HPDE6-E6E7 (cell line): ENCODE data around the gene MRPS26.
"Not testable (repeated sequence)": the region's sequence is repeated elsewhere in the genome, so short reads cannot be mapped to it uniquely, and the experiment has no call there.

Source experiments
- DNase-seq: peaks from one replicate; pipeline ENCODE4 v3.0.0; 2011; ENCODE audit warnings: missing footprints; ENCODE audit errors: extremely low spot score

Gene MRPS26

DNA sequence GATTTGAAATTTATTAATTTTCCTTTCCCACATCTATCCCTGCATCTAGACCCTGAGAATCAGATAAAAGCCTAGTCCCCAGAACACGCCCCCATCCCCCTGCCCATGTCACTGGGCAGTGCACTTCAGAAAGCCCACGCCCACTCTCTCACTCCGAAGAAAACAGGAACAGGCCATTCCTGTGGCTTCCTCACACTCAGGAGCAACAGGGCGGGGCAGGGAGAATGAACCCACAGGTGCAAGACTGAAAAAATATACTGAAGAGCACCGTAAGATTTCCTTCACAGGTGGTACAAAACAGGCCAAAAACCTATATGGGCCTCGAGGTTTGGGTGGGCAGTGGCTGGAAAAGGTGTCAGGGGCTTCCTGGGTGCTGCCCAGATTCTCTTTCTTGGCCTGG lies 29.0 kb downstream of the MRPS26 start:
- no peak for DNase-seq

DNA sequence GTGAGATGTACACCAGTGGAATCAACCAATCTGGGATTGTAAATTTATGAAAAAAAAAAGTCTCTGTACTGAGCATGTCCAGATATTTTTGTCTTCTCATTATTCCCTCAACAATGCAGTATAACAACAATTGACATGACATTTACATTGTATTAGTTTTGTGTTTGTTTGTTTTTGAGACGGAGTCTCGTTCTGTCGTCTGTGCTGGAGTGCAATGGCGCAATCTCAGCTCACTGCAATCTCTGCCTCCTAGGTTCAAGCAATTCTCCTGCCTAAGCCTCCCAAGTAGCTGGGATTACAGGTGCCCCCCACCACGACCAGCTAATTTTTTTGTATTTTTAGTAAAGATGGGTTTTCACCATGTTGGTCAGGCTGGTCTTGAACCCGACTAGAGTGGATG lies 29.5 kb downstream of the MRPS26 start:
- DNase-seq, result not testable (repeated sequence)

DNA sequence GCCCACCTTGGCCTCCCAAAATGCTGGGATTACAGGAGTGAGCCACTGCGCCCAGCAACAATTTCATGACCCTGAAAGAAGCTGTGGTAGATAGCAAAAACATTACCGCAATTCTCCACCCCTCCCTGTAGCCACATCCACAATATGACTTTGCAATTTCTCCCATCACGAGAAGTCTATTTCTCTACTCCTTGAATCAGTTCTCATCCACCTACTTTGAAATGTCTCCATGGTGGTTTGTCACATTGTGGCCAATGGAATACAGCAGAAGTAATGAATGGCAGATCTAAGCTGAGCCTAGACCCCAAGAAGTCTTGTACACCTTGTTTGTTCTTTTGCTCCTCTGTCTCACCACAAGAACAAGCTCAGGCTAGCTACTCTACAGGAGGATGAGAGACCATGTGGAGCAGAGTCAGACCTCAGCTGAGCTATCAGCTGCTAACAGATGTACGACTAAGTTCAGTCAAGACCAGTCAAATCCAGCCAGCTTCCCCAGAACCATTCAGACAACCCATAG lies 31.8 kb downstream of the MRPS26 start:
- DNase-seq, result no peak

DNA sequence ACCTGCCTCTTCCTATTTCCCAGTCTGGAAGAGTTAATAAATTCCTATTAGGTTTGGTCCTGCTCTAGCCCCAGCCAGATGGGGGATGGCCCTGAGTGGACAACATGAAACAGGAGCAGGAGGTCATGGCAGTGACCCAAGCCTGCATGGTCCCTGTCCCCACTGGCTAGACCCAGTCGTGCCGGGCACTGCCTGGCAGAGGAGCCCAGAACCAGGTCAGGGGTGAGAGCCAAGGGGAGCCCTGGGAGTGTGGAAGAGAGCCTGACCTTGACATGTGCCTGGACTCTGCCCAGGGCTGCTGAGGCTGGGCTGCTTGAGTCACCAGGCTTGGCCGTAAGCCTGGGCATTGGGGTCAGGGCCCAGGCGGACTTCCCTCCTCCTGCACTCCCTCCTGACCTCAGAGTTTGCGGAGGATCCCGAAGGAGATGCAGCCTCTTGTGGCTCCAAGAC lies 35.1 kb downstream of the MRPS26 start:
- DNase-seq, result no peak

DNA sequence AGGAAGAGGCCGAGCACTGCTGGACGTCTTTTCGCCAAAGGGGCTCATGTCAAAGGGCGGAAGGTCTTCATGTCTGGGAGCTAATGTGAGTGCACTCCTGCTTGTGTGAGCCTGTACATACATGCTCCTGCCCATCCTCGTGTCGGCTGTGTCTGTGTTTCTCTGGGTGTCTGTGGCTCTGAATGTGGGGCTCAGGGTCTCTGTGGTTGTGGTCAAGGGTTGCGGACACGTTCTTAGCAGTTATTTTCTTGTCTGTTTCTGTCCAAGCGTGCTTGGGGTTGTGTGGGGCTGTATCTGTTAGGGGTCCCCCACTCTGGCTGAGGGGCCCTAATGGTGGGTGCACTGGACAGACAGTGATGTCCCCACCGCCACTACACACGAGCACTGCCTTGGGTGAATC lies 35.8 kb downstream of the MRPS26 start:
- no peak for DNase-seq

DNA sequence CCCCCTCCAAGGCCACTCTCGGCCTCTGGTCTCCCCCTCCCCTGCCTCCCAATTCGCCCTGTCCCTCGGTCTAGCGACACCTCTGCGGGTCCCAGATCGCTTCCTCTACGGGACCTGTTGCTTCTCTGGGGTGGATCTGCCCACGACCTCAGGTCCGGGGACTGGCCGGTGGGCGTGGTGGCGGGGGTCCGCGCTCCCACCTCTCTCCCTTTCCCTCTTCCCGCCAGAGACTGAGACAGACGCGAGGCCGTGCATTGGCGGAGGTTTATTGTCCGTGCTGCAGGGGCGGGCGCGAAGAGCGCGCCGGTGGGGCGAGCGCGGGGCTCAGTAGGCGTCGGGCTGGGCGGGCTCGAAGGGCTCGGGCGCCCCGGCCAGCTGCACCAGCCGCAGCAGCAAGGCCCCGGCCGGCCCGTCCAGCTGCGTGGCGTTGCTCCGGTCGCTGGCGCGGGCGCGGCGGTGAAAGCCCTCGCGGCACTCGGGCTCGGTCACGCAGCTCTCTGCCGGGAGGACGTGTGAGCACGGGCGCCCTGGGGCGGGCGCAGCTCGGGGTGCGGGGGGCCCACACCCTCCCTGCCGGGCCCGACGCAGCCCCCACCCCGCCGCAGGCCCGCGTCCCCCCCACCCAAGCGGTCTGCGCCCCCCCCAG lies 36.6 kb downstream of the MRPS26 start:
- DNase-seq, result no peak

DNA sequence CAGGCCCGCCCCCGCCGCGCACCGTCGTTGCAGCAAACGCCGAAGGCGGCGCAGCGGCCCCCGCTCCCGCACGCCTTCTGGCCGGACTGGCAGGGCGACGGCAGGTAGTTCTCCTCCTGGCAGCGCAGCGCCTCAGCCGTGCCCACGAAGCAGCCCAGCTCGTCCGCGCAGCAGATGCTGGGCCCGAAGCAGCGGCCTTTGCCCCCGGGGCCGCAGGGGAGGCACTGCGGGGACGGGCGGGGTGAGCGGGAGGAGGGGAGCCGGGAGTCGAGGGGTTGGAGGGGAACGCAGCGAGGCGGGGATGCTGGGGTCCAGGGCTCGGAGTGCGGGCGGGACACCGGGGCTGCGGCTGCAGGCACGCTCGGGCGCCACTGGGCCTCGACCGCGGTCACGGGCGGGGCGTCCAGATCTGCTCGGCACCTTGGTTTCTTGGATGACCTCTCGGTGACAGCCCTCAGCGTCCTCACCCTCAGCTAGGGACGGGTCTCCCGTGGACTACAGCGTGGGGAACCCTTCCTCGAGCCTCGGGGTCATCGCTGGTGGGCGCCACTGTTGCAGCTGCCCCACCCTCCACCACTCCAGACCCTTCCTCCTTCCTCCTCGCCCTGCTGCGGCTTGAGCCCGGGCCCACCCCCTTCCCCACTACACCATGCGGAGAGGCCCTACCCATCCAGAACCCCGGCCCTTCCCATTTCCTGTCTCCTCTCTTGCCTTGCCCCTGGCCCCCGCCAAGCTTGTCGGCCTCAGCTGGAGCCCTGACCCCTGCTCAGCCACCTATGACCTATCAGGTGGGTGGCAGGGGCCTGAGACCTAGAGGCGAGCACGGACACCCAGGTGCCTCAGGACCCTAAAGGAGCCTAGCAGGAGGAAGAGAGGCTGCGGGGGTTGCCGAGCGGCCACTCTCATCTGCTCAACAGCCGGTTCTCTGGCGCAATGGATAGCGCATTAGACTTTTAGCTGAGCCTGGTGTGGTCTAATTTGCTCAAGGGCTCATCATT lies 37.4 kb downstream of the MRPS26 start:
- DNase-seq, result no peak

DNA sequence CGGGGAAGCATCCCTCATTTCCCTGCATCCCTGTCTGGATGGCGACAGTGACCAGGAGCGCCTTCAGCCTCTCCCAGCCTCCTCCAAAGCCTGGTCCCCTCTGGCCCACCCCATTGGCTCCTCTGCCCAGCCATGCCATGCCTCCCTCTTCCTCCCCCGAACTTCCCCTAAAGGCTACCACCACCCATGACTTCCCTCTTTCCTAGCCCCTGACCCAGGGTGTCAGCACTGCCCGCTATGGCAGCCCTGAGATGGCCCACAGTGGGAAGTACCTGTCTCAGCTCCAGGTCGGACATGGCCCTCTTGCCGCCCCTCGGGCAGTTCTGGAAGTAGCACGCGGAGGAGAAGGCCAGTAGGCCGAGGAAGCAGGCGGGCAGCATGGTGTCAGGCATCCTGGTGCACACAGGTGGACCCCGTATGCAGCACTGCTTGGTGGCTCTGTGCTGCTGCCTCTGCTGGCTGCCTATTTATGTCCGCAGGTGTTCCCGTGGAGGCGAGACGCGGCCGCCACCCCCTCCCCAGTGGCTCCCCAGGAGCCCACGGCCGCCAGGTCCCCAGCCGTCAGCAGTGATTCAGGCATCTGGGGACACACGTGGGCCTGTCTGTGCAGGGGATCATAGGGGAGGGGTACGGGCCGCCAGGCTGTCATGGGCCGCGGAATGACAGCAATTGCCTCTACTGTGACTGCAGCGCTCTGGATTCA lies 38.6 kb downstream of the MRPS26 start, which contains the start of gene AVP:
AVP (minus strand) TSS at position 442 of the 703 bp plus-strand sequence; CDS start at position 392, 50 bp downstream.
- DNase-seq, result no peak

DNA sequence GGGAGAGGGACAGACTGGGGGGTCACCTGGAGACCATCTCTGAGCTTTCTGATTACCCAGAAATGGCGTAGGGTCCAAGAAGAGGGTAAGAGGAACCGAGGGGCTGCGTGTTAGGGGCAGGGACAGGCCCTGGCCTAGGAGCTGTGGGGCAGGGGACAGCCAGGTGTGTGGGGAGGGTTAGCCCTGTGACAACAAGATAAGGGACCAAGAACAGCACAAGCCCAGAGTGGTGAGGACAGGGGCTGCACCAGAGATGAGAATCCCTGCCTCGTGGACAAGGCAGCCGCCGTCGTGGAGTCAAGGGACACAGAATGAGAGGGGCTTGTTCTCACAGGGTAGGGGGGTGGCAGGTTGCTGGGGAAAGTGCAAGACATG lies 39.1 kb downstream of the MRPS26 start:
- no peak for DNase-seq

DNA sequence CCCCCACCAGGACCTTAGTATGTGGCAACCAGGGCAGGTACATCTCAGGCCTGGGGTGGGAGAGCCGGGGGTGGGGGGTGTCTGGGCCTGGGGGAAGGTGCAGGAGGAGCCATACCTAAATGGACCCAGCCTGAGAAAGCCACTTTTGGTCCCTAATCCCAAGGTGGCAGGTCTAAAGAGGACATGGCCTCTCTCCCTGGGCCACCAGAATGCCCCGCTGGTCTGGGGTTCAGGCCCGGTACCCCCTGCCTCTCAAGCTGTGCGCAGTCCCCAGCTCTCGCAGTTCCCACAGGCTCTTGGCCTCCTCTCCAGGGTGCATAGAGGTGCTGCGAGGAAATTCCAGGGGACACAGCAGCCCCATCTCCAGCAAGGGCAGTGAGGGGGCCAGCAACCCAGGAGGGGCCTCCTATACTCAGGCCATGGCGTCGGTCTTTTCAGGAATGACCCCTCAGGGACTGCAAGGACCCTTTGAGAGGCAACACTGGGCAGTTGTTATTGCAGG lies 39.8 kb downstream of the MRPS26 start:
- DNase-seq, result no peak

DNA sequence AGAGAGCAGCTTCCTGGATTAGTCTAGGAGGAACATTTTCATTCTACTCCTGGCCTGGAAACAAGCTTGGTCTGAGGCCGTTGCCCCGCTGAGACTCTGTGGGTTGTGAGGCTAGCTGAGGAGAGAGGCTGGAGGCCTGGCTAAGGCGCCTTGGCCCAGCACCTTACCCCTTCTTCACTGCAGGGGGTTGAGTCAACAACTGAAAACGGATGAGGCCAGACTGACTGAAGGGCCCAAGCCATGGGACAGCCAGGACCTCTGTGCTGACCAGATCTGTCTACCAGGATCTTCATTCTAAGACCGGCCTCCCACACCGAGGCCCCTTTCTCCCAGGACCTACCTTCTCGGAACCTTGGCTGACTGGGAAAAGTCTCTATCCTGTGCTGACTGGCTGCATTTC lies 42.2 kb downstream of the MRPS26 start:
- DNase-seq, result no peak

DNA sequence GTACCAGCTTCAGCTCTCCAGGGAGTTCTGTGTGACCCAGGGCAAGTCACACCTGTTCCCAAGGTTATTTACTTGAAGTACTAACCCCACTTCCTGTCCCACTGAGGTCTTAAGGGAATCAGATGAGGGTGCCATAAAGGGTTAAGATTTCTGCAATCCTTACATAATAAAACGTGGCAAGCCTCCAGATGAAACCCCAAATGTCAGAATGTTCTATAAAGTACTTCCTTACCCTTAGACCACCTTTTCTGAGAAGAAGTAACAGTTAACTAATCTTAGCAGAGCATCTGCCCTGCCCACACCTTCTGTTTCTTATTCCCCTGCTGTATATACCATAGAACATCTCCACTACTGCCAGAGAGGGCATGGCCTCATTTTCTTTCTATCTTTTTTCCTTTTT lies 44.7 kb downstream of the MRPS26 start:
- DNase-seq, result no peak

DNA sequence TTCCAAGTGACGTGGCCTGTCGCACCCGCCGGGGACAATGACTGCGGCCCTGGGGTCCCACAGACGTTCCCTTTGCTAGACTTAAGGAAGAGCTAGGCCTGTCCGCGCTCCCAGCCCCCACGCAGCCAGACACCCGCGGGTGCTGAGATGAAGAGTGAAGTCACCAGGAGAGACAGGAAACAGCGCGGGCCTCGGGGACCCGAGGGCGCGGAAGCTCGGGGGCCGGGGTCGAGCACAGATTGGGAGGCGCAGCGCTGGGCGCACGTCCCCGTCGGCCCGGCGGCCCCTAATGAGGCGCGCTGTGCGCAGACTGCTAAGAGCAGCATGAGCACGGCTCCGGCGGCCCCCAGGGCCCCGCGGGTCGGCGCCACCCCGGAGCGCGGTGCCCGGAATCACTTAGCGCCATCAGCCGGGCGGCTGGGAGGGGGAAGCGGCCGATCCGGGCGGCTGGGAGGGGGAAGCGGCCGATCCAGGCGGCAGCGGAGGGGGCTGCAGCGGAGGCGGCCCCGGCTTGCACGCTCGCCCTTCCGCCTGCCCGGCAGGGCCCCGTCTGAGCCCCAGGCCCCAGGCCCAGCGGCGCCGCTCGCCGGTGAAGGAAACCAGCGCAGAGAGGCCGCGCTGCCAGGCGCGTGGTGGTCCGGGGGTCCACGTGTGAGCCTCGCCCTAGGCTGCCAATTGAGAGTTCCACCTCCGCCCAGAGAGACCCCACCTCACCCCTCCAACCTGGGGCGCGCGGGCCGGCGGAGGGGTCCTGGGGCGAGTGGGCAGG lies 46.9 kb downstream of the MRPS26 start:
- no peak for DNase-seq

DNA sequence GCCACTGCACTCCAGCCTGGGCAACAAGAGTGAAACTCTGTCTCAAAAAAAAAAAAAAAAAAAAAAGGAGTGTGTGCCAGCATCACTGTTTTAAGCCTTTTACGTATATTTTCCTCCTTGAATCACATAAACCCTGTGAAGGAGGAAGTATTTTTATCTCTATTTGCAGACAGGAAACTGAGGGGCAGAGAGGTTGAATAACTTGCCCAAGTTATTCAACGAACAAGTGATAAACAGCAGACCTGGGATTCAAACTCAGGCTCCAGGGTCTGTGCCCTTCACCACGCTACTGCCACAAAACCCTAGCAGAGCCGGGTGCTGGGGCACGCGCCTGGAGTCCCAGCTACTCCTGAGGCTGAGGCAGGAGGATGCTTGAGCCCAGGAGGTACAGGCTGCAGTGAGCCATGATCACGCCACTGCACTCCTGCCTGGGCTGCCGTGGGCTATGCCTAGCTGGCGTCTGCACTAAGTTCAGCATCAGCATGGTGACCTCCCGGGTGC lies 48.1 kb downstream of the MRPS26 start:
- DNase-seq, result no peak

DNA sequence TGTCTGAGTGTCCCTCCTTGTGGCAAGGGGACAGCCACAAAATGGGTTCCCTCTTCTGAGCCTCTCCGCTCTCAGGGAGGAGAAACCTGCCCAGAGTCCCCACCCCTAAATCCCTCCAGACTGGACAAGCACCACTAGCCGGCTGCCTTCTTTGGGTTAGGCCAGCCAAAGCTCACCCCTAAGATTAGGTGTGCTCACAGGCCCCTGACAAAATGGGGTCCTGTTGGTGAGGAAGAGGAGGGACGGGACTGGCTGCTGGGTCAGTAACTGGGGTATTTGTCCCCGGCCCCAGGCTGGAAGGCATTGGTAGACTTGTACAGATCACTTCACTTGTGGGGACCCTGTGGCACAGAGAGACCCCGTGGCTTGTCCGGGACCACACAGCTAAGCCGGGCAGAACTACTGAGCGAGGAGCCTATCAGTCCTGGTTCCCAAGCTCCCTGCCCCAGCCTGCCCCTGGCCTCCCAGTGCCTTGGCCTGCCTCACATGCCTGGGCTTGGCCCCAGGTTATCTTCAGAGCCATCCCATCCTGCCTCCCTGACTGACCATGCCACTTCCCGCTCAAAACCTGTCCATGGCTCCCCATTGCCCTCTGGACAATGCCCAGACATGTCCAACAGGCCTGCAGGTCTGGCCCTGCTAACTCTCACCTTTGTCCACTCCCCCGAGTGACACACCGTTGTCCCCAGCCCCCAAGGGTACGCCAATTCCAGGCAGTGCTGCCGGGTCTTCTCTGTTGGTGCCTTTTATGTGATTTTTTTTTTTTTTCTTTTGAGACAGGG lies 49.2 kb downstream of the MRPS26 start:
- DNase-seq, result no peak
